Measurements from ENCODE around the gene TAS1R1.

DNA sequence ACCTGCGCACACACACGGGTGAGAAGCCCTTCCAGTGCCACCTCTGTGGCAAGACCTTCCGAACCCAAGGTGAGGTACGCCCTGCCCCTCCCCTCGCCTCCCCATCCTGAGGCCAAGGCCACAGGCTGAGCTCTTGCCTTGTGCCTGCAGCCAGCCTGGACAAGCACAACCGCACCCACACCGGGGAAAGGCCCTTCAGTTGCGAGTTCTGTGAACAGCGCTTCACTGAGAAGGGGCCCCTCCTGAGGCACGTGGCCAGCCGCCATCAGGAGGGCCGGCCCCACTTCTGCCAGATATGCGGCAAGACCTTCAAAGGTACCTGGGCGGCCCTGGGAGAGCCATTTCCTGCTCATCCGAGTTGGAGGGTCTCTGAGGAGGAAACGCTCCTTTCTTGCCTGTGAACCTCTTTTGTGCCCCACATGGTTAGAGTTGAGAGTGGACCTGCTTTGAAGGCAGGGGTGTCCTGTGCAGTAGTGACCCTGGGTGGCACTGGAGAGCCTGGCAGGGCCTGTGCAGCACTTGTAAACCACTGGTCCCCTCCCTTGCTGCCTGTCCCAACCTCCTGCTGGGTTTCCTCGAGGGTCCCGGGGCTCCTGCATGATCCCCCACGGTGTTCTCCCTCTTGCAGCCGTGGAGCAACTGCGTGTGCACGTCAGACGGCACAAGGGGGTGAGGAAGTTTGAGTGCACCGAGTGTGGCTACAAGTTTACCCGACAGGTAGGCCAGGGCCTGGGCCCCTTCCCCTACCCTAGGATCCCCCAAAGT is 33.2 kb downstream of the TAS1R1 start:
- TF ChIP-seq, protein P1, sequence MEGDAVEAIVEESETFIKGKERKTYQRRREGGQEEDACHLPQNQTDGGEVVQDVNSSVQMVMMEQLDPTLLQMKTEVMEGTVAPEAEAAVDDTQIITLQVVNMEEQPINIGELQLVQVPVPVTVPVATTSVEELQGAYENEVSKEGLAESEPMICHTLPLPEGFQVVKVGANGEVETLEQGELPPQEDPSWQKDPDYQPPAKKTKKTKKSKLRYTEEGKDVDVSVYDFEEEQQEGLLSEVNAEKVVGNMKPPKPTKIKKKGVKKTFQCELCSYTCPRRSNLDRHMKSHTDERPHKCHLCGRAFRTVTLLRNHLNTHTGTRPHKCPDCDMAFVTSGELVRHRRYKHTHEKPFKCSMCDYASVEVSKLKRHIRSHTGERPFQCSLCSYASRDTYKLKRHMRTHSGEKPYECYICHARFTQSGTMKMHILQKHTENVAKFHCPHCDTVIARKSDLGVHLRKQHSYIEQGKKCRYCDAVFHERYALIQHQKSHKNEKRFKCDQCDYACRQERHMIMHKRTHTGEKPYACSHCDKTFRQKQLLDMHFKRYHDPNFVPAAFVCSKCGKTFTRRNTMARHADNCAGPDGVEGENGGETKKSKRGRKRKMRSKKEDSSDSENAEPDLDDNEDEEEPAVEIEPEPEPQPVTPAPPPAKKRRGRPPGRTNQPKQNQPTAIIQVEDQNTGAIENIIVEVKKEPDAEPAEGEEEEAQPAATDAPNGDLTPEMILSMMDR (IDR thresholded peaks at IDR 0.05) = no peak
- TF ChIP-seq POLR2A (IDR thresholded peaks at IDR 0.05) (no peak), POLR2AphosphoS5 (IDR thresholded peaks at IDR 0.05; ENCODE audit: insufficient read depth in 1 of 2, low read depth in 1 of 2) (no peak)
